Loucy (cell line): ENCODE results near the gene PDIK1L.
"Not testable (repeated sequence)": the region's sequence is repeated elsewhere in the genome, so short reads cannot be mapped to it uniquely, and the experiment has no call there.

Experiments
- CTCF ChIP-seq: fragments of 200-600 bp; sonication (generic); conservative IDR thresholded peaks from 2 replicates; pipeline ENCODE4 v1.5.1; 2014; ENCODE audit warnings: mild to moderate bottlenecking, antibody characterized with exemption, low read length
- EZH2phosphoT487 ChIP-seq: fragments of 200-600 bp; IDR thresholded peaks from 2 replicates; pipeline ENCODE4 v1.6.1; 2018; ENCODE audit warnings: antibody characterized with exemption, mild to moderate bottlenecking, moderate library complexity, borderline replicate concordance

- TF ChIP-seq CTCF, EZH2phosphoT487: not testable (repeated sequence)
Measured at GRCh38 chr1:26093569-26093968, 18.1 kb upstream of the PDIK1L start.
